ENCODE results near the gene NKX6-2. TPM values are rescaled to one million over a fixed set of nuclear protein-coding genes. Genes with fewer than 3 reads are reported as not detected.

NKX6-2 gene
- total and polyA plus RNA-seq, 2 experiments from 2014 or later = 0.24 to 9.3 TPM

DNA sequence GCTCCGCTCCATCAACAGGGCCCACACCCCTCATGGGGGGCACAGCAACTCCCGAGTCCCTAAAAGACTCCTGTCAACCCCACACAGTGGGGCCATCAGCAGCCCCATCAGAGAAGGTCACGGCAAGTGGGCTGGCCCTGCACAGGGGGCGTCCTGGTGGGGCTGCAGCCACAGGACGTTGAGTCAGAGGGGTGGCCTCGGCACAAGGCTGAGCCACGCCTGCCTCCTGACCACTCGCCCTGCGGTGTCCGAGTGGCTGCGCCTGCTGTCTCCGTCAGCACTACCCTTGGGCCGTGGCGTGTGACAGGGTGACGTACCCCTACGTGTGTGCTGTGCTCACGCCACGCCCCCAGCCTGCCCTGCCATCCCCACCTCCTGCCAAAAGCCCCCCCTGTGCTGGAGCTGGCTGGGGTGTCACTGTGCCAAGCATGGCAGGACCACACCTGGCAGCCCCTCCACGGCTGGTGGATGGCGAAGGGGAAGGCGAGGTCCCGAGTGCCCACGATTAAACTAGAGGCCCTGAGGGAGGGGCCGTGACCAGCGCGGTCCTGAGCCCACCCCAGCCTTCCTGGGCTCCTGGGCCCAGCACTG, 26.0 kb upstream of the NKX6-2 start:
- H4K20me1 ChIP-seq (replicated peaks; ENCODE audit: insufficient read depth) = no peaks in the 10 kb centered on the region
- no peaks in the 10 kb centered on the region for H3K36me3 Mint-ChIP-seq (ENCODE audit: low read depth)
- H3K27ac Mint-ChIP-seq = no peak overlapping the region

GRCh38 chr10:132810807-132811700, 25.1 kb upstream of the NKX6-2 start:
- no peak overlapping the region for H2AFZ ChIP-seq
- H3K4me2 ChIP-seq = no peak overlapping the region
- DNase-seq (ENCODE audit: low spot score) (no peak), ATAC-seq (no peak)
- no peak overlapping the region for H3K27ac ChIP-seq (ENCODE audit: low read depth)
- H3K4me3 Mint-ChIP-seq = no peak overlapping the region
- no peaks in the 10 kb centered on the region for H3K79me2 ChIP-seq (replicated peaks; ENCODE audit: insufficient read depth)
- no peaks in the 10 kb centered on the region for H3F3A ChIP-seq (replicated peaks; ENCODE audit: low read depth)
- no peaks in the 10 kb centered on the region for H4K20me1 ChIP-seq (replicated peaks; ENCODE audit: insufficient read depth)
- H3K36me3 ChIP-seq (ENCODE audit: insufficient read depth) = no peaks in the 10 kb centered on the region
- no peak overlapping the region for H3K4me3 ChIP-seq
- H3K27me3 Mint-ChIP-seq (ENCODE audit: insufficient read depth, low read depth, poor library complexity) = peaks cover 10% of the 10 kb centered on the region
- no peaks in the 10 kb centered on the region for H3K9me2 ChIP-seq (ENCODE audit: insufficient read depth)
- no peaks in the 10 kb centered on the region for H3K4me1 ChIP-seq (ENCODE audit: insufficient read depth)
- no peaks in the 10 kb centered on the region for H3K9me3 Mint-ChIP-seq
- H3K27ac Mint-ChIP-seq = no peak overlapping the region
- H3K4me1 Mint-ChIP-seq = 0 out of 3 replicates have a peak, but pooled peaks cover 3% of the 10 kb centered on the region
- no peaks in the 10 kb centered on the region for H3K36me3 Mint-ChIP-seq (ENCODE audit: low read depth)
- no peaks in the 10 kb centered on the region for H3K27me3 ChIP-seq (ENCODE audit: insufficient read depth)
- TF ChIP-seq NANOG (IDR thresholded peaks at IDR 0.05; ENCODE audit: borderline replicate concordance) = no peak
- TF ChIP-seq CREB1 (CRISPR knock-in tag; IDR thresholded peaks at IDR 0.05; ENCODE audit: low read depth) = no peak
- TF ChIP-seq STAT1 (IDR thresholded peaks at IDR 0.05; ENCODE audit: unreplicated experiment) = no peak
- TF ChIP-seq ZNF462 (CRISPR knock-in tag; IDR thresholded peaks at IDR 0.05) = no peak
- TF ChIP-seq JUNB (IDR thresholded peaks at IDR 0.05; ENCODE audit: unreplicated experiment) = no peak
- no peak for TF ChIP-seq EZH2phosphoT487 (IDR thresholded peaks at IDR 0.05; ENCODE audit: unreplicated experiment)
- no peak for TF ChIP-seq POLR2AphosphoS5 (IDR thresholded peaks at IDR 0.05; ENCODE audit: low read depth)
- no peak for TF ChIP-seq ZNF331 (CRISPR knock-in tag; IDR thresholded peaks at IDR 0.05; ENCODE audit: low read depth)
- TF ChIP-seq, protein P1, sequence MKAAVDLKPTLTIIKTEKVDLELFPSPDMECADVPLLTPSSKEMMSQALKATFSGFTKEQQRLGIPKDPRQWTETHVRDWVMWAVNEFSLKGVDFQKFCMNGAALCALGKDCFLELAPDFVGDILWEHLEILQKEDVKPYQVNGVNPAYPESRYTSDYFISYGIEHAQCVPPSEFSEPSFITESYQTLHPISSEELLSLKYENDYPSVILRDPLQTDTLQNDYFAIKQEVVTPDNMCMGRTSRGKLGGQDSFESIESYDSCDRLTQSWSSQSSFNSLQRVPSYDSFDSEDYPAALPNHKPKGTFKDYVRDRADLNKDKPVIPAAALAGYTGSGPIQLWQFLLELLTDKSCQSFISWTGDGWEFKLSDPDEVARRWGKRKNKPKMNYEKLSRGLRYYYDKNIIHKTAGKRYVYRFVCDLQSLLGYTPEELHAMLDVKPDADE (IDR thresholded peaks at IDR 0.05) = no peak
- no peak for TF ChIP-seq CTCF (conservative IDR thresholded peaks at IDR 0.05; ENCODE audit: low read depth in 2 of 2)
- no peak for TF ChIP-seq ZNF114 (CRISPR knock-in tag; IDR thresholded peaks at IDR 0.05)

More for the DNA sequence above, 26.0 kb upstream of the NKX6-2 start:
- no peak for TF ChIP-seq EZH2 (IDR thresholded peaks at IDR 0.05; ENCODE audit: low read depth, unreplicated experiment)
- no peak for TF ChIP-seq POLR2AphosphoS5 (IDR thresholded peaks at IDR 0.05; ENCODE audit: low read depth)
- H3K4me3 ChIP-seq = no peak overlapping the region
- Mint-ChIP-seq H3K4me3 (no peak overlapping the region), H3K27me3 (ENCODE audit: insufficient read depth, low read depth, poor library complexity) (peaks cover 10% of the 10 kb centered on the region), H3K9me3 (no peaks in the 10 kb centered on the region; the same call in 2 of the 3 replicates), H3K4me1 (0 out of 3 replicates have a peak, but pooled peaks cover 3% of the 10 kb centered on the region)
- H3F3A ChIP-seq (replicated peaks; ENCODE audit: low read depth) = no peaks in the 10 kb centered on the region
- H3K79me2 ChIP-seq (replicated peaks; ENCODE audit: insufficient read depth) = no peaks in the 10 kb centered on the region
- no peak overlapping the region for H2AFZ ChIP-seq
- no peak for ATAC-seq
- H3K27ac ChIP-seq (ENCODE audit: low read depth) = no peak overlapping the region
- no peaks in the 10 kb centered on the region for H3K9me2 ChIP-seq (ENCODE audit: insufficient read depth)
- DNase-seq (ENCODE audit: low spot score) = no peak
- no peaks in the 10 kb centered on the region for H3K4me1 ChIP-seq (ENCODE audit: insufficient read depth)
- no peak overlapping the region for H3K4me2 ChIP-seq
- H3K36me3 ChIP-seq (ENCODE audit: insufficient read depth) = no peaks in the 10 kb centered on the region
- no peaks in the 10 kb centered on the region for H3K27me3 ChIP-seq (ENCODE audit: insufficient read depth)
